Tibial artery (tissue), 4 donors: ENCODE data around the gene CCDC9B.
A peak's percentile ranks its signal among the peaks of the same experiment; 100 is the strongest.

Experiments used
- DNase-seq, 2 donors: peaks; one replicate each; pipeline ENCODE4 v3.0.0-alpha.2; 2019
- H3K27ac ChIP-seq, 2 donors: fragments of 200-600 bp; sonication (generic) in 1 of 2; 1 replicate in 1 of 2; 2 replicates in 1 of 2; pipeline ENCODE4 v1.5.1; 2018 to 2019; ENCODE audit warnings: mild to moderate bottlenecking in 1 of 2
- H3K27me3 ChIP-seq, 2 donors: fragments of 200-600 bp; sonication (generic) in 1 of 2; one replicate each; pipeline versions ENCODE4 v1.5.1 to v1.6.0; 2016 to 2019
- H3K36me3 ChIP-seq, 3 donors: fragments of 200-600 bp; sonication (generic) in 2 of 3; one replicate each; pipeline ENCODE4 v1.5.1; 2016 to 2019; ENCODE audit warnings: mild to moderate bottlenecking in 2 of 3
- H3K4me1 ChIP-seq, 4 donors: fragments of 200-600 bp; sonication (generic) in 2 of 4; 1 replicate in 3 of 4; 2 replicates in 1 of 4; pipeline ENCODE4 v1.5.1; 2016 to 2019
- H3K4me3 ChIP-seq, 2 donors: fragments of 200-600 bp; sonication (generic) in 1 of 2; 1 replicate in 1 of 2; 2 replicates in 1 of 2; pipeline ENCODE4 v1.5.1; 2018 to 2019; ENCODE audit warnings: mild to moderate bottlenecking in 2 of 2
- H3K9me3 ChIP-seq, 3 donors: fragments of 200-600 bp; sonication (generic) in 1 of 3; one replicate each; pipeline ENCODE4 v1.5.1; 2016 to 2019
- intact Hi-C: fragments of 100-400 bp; cut with DNase I; formaldehyde crosslinking; loops from one replicate; pipeline ENCODE4 v1.15.0; 2023; ENCODE audit warnings: low total_unique reads
- TF ChIP-seq, protein P1 (sequence below), 2 experiments: fragments of 200-600 bp in 1 of 2; fragments of 450-650 bp in 1 of 2; IDR thresholded peaks; one replicate each; pipeline ENCODE4 v1.5.1; 2017 to 2019; ENCODE audit warnings: antibody characterized with exemption in 2 of 2, mild to moderate bottlenecking in 1 of 2, moderate library complexity in 1 of 2

The CCDC9B gene

DNA sequence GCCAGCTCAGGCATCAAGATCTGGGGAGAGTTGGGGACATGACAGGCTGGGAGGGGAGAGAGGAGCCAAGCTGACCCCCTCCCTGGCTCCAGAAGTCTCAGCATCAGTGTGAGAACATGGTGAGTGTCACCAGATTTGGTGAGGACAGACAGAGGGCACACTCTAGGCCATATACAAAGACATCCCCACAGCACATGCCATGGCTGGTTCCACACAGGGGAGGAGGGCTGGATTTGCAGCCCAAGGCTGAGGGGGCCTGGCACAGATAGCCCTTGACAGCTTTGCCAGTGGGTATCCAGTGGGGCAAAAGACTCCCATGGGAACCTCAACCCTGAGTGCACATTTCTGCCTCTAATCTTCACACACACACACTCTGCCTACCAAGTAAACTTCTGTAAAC is 47.7 kb downstream of the CCDC9B start:
- TF ChIP-seq, protein P1, sequence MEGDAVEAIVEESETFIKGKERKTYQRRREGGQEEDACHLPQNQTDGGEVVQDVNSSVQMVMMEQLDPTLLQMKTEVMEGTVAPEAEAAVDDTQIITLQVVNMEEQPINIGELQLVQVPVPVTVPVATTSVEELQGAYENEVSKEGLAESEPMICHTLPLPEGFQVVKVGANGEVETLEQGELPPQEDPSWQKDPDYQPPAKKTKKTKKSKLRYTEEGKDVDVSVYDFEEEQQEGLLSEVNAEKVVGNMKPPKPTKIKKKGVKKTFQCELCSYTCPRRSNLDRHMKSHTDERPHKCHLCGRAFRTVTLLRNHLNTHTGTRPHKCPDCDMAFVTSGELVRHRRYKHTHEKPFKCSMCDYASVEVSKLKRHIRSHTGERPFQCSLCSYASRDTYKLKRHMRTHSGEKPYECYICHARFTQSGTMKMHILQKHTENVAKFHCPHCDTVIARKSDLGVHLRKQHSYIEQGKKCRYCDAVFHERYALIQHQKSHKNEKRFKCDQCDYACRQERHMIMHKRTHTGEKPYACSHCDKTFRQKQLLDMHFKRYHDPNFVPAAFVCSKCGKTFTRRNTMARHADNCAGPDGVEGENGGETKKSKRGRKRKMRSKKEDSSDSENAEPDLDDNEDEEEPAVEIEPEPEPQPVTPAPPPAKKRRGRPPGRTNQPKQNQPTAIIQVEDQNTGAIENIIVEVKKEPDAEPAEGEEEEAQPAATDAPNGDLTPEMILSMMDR (IDR thresholded peaks at IDR 0.05): no peak
- no peak overlapping the region for H3K27ac ChIP-seq
- H3K9me3 ChIP-seq: no peaks in the 10 kb centered on the region
- H3K4me1 ChIP-seq: peaks cover 0 to 14% (median 12%) of the 10 kb centered on the region in 4 donors
- H3K36me3 ChIP-seq: no peaks in the 10 kb centered on the region
- no peak overlapping the region for H3K4me3 ChIP-seq
- no peak for DNase-seq
- peaks cover 0 to 41% of the 10 kb centered on the region in 2 donors for H3K27me3 ChIP-seq
- intact Hi-C loops: no loop called here

DNA sequence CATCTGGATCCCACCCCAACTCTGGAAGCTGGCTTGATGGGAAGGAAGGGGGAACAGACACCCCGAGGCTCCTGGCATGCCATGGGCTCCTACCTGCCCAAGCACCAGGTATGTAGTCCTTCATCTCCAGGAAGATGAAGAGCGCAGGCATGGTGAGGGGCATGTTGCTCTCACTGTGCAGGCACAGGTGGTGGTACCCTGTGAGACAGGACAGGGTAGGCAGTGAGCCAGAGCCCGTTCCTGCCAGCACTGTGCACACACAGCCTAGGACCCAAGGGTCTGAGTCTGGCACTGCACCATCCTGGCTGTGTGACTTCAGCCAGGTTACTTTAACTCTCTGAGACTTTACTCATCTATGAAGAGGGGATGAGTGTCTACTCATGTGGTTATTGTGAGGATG is 48.5 kb downstream of the CCDC9B start:
- TF ChIP-seq, protein P1 (IDR thresholded peaks at IDR 0.05): no peak
- no peaks in the 10 kb centered on the region for H3K36me3 ChIP-seq
- H3K4me1 ChIP-seq: peaks cover 0 to 14% (median 12%) of the 10 kb centered on the region in 4 donors
- H3K4me3 ChIP-seq: no peak overlapping the region
- peaks cover 0 to 41% of the 10 kb centered on the region in 2 donors for H3K27me3 ChIP-seq
- H3K9me3 ChIP-seq: no peaks in the 10 kb centered on the region
- no peak for DNase-seq
- no peak overlapping the region for H3K27ac ChIP-seq
- intact Hi-C loops: no loop called here

DNA sequence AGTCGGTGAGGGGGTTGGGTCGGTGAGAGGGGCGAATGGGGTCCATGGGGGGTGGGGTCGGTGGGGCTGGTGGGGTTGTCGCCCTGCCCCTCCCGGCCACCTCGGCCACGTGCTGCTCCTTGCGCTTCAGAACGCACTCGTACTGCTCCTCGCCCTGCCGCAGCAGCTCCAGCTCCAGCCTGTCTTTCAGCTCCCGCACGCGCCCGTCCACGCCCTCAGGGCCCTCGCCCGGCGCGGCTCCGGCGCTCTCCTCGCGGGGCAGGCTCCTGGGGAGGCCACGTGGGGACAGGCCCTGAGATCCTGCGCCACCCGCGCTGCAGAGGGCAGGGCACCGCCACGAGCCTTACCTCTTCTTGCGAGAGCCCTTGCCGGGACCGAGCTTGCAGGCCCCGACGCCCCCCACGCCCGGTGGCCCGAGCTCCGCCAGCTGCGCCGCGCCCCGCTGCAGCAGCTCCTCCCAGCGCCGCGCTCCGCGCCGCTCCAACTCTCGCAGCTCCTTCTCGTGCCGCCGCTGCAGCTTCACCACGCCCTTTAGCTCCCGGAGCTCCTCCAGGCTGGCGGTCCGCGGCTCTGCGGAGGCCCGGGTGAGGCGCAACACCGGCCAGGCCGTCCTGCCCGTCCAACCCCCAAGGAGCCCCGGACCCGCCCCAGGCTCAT is 49.7 kb downstream of the CCDC9B start:
- Histone ChIP-seq H3K4me3 (peak overlapping the region; percentile 31 to 46), H3K27me3 (peaks cover 0 to 39% of the 10 kb centered on the region in 2 donors), H3K36me3 (no peaks in the 10 kb centered on the region), H3K9me3 (no peaks in the 10 kb centered on the region), H3K4me1 (peaks cover 0 to 14% (median 12%) of the 10 kb centered on the region in 4 donors), H3K27ac (no peak overlapping the region)
- no peak for DNase-seq
- TF ChIP-seq, protein P1 (IDR thresholded peaks at IDR 0.05): no peak
- intact Hi-C loops: no loop called here

DNA sequence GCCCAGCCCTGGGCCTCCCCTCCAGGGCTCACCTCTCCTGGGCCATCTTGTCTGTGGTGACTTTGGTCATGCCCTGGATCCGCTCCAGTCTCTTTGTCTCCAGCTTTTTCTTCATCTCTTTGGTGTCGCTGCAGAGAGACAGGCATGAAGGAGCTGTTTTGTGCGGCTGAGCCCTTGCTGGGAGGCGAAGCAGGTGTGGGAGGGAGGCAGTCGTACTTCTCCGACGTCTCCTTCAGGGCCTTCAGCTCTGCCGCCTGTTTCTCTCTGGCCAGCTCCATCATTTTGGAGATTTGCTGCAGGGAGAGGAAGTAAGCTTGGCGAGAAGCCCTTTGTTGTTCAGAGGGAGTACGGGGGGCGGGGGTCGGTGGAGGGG is 50.2 kb downstream of the CCDC9B start:
- H3K4me3 ChIP-seq: peak overlapping the region in 1 of 2 donors; percentile 46

DNA sequence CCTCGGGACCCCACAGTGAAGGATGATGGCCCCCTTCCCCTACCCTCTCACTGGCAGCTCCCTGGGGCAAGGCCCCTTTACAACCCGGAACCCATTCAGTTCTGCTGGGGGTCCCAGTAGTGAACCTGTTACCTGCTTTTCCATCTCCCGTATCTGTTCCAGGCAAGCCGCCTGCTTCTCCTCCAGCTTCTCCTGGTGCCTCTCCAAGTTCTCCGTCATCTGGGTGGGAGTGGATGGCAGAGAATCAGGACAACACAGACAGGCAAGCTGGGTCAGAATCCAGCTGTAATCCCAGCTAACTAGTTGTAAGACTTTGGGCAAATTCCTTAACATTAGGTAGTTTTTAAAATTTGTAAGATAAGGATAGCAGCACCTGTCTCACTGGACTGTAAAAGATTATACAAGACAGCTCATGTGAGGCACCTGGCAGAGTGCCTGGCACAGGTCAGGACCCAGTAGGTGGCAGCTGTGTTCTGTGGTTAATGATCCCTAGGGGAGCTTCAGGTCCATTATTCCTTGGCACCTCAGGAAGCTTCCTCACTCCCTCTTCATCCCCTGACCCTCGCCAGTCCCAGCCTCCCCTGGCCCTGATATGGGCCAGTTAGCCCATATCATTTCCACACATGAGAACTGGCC is 51.5 kb downstream of the CCDC9B start:
- no peak overlapping the region for H3K4me3 ChIP-seq
- no peak for DNase-seq
- H3K27me3 ChIP-seq: peaks cover 0 to 34% of the 10 kb centered on the region in 2 donors
- H3K36me3 ChIP-seq: no peaks in the 10 kb centered on the region
- peaks cover 0 to 14% (median 12%) of the 10 kb centered on the region in 4 donors for H3K4me1 ChIP-seq
- TF ChIP-seq, protein P1 (IDR thresholded peaks at IDR 0.05): no peak
- intact Hi-C loops: loop anchor here (10.0 kb wide), 1 partner anchor 76 kb away; no protein-coding TSS in a partner anchor
- no peaks in the 10 kb centered on the region for H3K9me3 ChIP-seq
- no peak overlapping the region for H3K27ac ChIP-seq

More for the DNA sequence above, 50.2 kb downstream of the CCDC9B start:
- intact Hi-C loops: no loop called here
- peaks cover 0 to 14% (median 12%) of the 10 kb centered on the region in 4 donors for H3K4me1 ChIP-seq
- no peaks in the 10 kb centered on the region for H3K36me3 ChIP-seq
- TF ChIP-seq, protein P1 (IDR thresholded peaks at IDR 0.05): no peak
- H3K27ac ChIP-seq: no peak overlapping the region
- no peaks in the 10 kb centered on the region for H3K9me3 ChIP-seq
- H3K27me3 ChIP-seq: peaks cover 0 to 39% of the 10 kb centered on the region in 2 donors
- DNase-seq: no peak
